PFSK-1 (cell line): Measurements from ENCODE around the gene CDT1.

Experiments
- POLR2AphosphoS5 ChIP-seq: IDR thresholded peaks from 2 replicates; pipeline ENCODE4 v1.6.1; 2012; ENCODE audit warnings: low read depth, mild to moderate bottlenecking, control low read depth, low read length, moderate library complexity
- TAF1 ChIP-seq: IDR thresholded peaks from 2 replicates; pipeline ENCODE4 v1.6.1; 2012; ENCODE audit warnings: low read length, control low read depth, borderline replicate concordance; ENCODE audit not compliant: insufficient read depth
- TF ChIP-seq, protein P1 (sequence below), 2 experiments: IDR thresholded peaks; 2 replicates each; pipeline versions ENCODE4 v1.6.1 to v1.8.0; 2011 to 2012; ENCODE audit warnings: low read depth in 2 of 2, low read length in 2 of 2, control low read depth in 1 of 2, inconsistent platforms in 1 of 2, mild to moderate bottlenecking in 1 of 2, moderate library complexity in 1 of 2; ENCODE audit not compliant: insufficient read depth in 1 of 2

DNA sequence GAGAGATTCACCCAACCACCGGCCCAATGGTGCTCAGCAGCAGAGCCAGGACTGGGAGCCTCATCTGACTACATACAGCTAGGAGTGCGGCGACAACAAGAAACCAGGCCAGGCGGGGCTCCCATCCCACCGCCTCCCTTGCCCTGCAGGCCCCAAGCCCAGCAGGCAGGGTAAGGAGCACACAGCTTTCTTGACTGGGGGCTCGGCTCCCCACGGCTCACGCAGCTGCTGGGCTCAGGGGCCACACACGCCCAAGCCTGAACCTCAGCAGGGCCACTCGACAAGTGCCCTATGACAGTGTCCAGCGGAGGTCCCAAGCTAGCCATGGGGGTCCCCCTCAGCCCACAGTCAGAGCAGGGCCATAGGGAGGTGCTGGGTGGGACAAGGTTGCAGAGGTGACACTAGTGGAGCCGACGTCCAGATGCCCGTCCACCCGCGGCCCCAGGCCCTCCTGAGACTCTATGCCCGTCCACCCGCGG is 32.3 kb upstream of the CDT1 start:
- TF ChIP-seq, protein P1, sequence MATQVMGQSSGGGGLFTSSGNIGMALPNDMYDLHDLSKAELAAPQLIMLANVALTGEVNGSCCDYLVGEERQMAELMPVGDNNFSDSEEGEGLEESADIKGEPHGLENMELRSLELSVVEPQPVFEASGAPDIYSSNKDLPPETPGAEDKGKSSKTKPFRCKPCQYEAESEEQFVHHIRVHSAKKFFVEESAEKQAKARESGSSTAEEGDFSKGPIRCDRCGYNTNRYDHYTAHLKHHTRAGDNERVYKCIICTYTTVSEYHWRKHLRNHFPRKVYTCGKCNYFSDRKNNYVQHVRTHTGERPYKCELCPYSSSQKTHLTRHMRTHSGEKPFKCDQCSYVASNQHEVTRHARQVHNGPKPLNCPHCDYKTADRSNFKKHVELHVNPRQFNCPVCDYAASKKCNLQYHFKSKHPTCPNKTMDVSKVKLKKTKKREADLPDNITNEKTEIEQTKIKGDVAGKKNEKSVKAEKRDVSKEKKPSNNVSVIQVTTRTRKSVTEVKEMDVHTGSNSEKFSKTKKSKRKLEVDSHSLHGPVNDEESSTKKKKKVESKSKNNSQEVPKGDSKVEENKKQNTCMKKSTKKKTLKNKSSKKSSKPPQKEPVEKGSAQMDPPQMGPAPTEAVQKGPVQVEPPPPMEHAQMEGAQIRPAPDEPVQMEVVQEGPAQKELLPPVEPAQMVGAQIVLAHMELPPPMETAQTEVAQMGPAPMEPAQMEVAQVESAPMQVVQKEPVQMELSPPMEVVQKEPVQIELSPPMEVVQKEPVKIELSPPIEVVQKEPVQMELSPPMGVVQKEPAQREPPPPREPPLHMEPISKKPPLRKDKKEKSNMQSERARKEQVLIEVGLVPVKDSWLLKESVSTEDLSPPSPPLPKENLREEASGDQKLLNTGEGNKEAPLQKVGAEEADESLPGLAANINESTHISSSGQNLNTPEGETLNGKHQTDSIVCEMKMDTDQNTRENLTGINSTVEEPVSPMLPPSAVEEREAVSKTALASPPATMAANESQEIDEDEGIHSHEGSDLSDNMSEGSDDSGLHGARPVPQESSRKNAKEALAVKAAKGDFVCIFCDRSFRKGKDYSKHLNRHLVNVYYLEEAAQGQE (IDR thresholded peaks at IDR 0.05; ENCODE audit: insufficient read depth in 1 of 2, low read depth in 2 of 2, low read length in 2 of 2): no peak
- TF ChIP-seq POLR2AphosphoS5: no peak
- TF ChIP-seq TAF1: no peak
